SU-DHL-6 (cell line): ENCODE measurements around the gene NBPF1.
"Not testable (repeated sequence)": the region's sequence is repeated elsewhere in the genome, so short reads cannot be mapped to it uniquely, and the experiment has no call there.

Source experiments
- H2AFZ ChIP-seq: fragments of 200-600 bp; sonication (generic); 2 replicates; pipeline ENCODE4 v1.6.1; 2014; ENCODE audit warnings: low read depth, mild to moderate bottlenecking, moderate library complexity, mixed read lengths, antibody characterized with exemption, low read length; ENCODE audit not compliant: severe bottlenecking
- H3F3A ChIP-seq: fragments of 200-600 bp; shearing (Covaris generic); 2 replicates; pipeline ENCODE4 v1.6.0; 2016; ENCODE audit warnings: antibody characterized with exemption, mild to moderate bottlenecking; ENCODE audit not compliant: insufficient read depth
- H3K27ac ChIP-seq: fragments of 200-600 bp; sonication (generic); 2 replicates; pipeline ENCODE4 v1.5.1; 2016; ENCODE audit warnings: low read depth, mild to moderate bottlenecking, low read length, moderate library complexity, mixed read lengths
- H3K27me3 ChIP-seq: fragments of 200-600 bp; sonication (generic), shearing (Covaris generic); 2 replicates; pipeline ENCODE4 v1.6.0; 2014; ENCODE audit warnings: mild to moderate bottlenecking, low read length
- H3K36me3 ChIP-seq: fragments of 200-600 bp; sonication (generic); 2 replicates; pipeline ENCODE4 v1.6.1; 2014; ENCODE audit warnings: mild to moderate bottlenecking, low read length, mixed read lengths
- H3K4me2 ChIP-seq: fragments of 300-600, 200-600 bp; shearing (Covaris generic), sonication (generic); 2 replicates; pipeline ENCODE4 v1.6.0; 2014; ENCODE audit warnings: low read length, low read depth, mild to moderate bottlenecking; ENCODE audit not compliant: poor library complexity, severe bottlenecking
- H3K4me3 ChIP-seq: fragments of 200-600 bp; sonication (generic); 2 replicates; pipeline ENCODE4 v1.5.1; 2014; ENCODE audit warnings: antibody characterized with exemption, low read length, mild to moderate bottlenecking, mixed read lengths; ENCODE audit not compliant: insufficient read depth, poor library complexity, severe bottlenecking
- H3K79me2 ChIP-seq: fragments of 200-600 bp; sonication (generic); 2 replicates; pipeline ENCODE4 v1.6.1; 2014; ENCODE audit warnings: mild to moderate bottlenecking, low read length, moderate library complexity; ENCODE audit not compliant: insufficient read depth
- H3K9ac ChIP-seq: fragments of 200-600 bp; sonication (generic); 2 replicates; pipeline ENCODE4 v1.7.0; 2014; ENCODE audit warnings: mild to moderate bottlenecking, low read length
- H3K9me2 ChIP-seq: fragments of 200-600 bp; sonication (generic); replicated peaks from 2 replicates; pipeline ENCODE4 v1.6.1; 2014; ENCODE audit warnings: low read length; ENCODE audit not compliant: insufficient read depth
- H3K9me3 ChIP-seq: fragments of 200-600 bp; sonication (generic); 2 replicates; pipeline ENCODE4 v1.6.1; 2014; ENCODE audit warnings: low read length, mixed read lengths; ENCODE audit not compliant: insufficient read depth
- H4K20me1 ChIP-seq: fragments of 200-600 bp; sonication (generic); 2 replicates; pipeline ENCODE4 v1.6.1; 2014; ENCODE audit warnings: low read depth, mild to moderate bottlenecking, antibody characterized with exemption, low read length, moderate library complexity, mixed read lengths
- CTCF ChIP-seq: fragments of 200-600 bp; sonication (generic); IDR thresholded peaks from one replicate; pipeline ENCODE4 v1.5.1; 2017; ENCODE audit warnings: antibody characterized with exemption, mild to moderate bottlenecking, low read length, moderate library complexity; ENCODE audit not compliant: insufficient read depth, poor library complexity, severe bottlenecking
- EZH2phosphoT487 ChIP-seq: fragments of 200-600 bp; sonication (generic), shearing (Covaris generic); conservative IDR thresholded peaks from 2 replicates; pipeline ENCODE4 v1.6.1; 2018; ENCODE audit warnings: mild to moderate bottlenecking, antibody characterized with exemption, low read length, moderate library complexity, mixed read lengths

Gene NBPF1

DNA sequence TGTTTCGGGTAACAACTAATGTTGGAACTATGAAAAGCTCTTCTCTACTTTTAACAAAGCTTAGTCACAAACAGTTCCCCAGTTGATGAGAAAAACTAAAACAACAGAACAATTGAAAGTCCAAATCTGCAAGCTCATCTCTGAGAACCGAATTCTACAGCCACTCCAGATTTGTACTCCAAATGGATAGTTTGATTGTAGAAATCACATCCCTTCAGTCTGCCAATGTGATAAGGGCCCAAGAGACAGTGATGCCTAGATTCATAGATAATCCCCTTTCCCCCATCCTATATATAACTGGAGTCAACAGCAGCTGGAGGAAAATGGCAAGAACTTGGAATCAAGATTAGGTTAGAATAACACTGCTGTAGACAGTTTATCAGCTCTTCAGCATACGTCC, 85.0 kb downstream of the NBPF1 start:
- H3K27ac ChIP-seq, H4K20me1 ChIP-seq, H3K9me2 ChIP-seq, H3K4me3 ChIP-seq, H3K4me2 ChIP-seq, H3K9ac ChIP-seq, H3K79me2 ChIP-seq, H3K9me3 ChIP-seq, H2AFZ ChIP-seq, H3K27me3 ChIP-seq, H3K36me3 ChIP-seq, H3F3A ChIP-seq: not testable (repeated sequence)

DNA sequence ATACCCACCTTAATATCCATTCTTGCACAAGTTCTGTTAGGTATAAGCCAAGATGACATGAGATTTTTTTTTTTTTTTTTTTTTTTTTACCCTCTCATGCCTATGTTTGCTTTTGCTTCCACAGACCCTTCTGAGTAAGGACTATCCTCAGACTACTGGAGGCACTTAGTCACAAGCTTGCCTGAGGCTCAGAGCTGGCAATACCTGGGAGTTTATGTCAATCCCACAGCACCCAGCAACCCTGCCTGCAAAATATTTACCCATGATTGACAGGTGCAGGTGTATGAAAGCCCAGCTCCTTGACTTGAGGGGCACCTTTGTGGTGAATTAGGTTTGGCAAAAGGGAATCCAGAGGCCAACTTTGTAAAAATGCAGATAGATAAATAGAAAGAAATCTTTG, 87.6 kb downstream of the NBPF1 start:
- H3K27me3 ChIP-seq, H3K9me3 ChIP-seq, H2AFZ ChIP-seq, H3K36me3 ChIP-seq, H3K79me2 ChIP-seq, H3K4me2 ChIP-seq, H3K27ac ChIP-seq, H4K20me1 ChIP-seq, H3K9ac ChIP-seq, H3F3A ChIP-seq, H3K4me3 ChIP-seq, H3K9me2 ChIP-seq: not testable (repeated sequence)

DNA sequence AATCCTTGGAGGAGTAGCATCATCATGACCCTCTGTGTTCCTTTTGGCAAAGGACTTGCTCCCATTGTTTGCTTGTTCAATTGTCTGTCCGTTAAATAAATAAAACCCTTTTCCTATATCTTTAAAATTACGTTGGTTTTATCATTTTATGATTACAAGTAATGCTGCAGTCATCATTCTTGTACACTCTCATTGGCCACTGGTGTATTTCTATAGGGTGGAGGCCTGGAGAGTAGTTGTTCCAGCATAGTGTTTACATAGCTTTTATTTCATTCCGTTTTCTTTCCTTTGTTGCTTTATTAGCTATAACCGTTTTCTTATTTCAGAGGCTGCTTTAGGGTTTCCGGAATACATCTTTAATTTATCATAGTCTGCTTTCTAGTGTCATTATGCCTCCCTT, 91.7 kb downstream of the NBPF1 start:
- H3F3A ChIP-seq, H3K9me2 ChIP-seq, H3K27me3 ChIP-seq, H3K4me3 ChIP-seq, H3K9me3 ChIP-seq, H2AFZ ChIP-seq, H3K36me3 ChIP-seq, H3K27ac ChIP-seq, H3K9ac ChIP-seq, H3K4me2 ChIP-seq, H3K79me2 ChIP-seq, H4K20me1 ChIP-seq: not testable (repeated sequence)

DNA sequence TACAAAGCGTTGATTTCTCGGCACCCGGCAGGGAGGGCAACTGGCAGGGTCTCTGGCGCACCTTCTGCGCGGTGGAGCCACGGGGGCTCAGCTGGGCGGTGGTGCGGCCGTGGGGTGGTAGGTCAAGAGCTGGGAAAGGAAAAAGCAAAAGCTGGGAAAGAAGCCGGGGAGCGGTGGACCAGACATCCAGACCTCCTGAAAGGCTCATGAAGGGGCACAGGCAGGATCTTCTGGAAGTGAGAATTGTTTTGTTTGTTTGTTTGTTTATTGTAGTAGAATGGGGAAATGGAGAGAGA, 92.1 kb downstream of the NBPF1 start:
- no peaks in the 10 kb centered on the region for H3K9me2 ChIP-seq
- H4K20me1 ChIP-seq = no peaks in the 10 kb centered on the region
- H3K27ac ChIP-seq = no peak overlapping the region
- no peak overlapping the region for H3K9ac ChIP-seq
- no peak overlapping the region for H2AFZ ChIP-seq
- no peaks in the 10 kb centered on the region for H3K36me3 ChIP-seq
- H3F3A ChIP-seq = no peaks in the 10 kb centered on the region
- H3K4me2 ChIP-seq = no peak overlapping the region
- H3K4me3 ChIP-seq = no peak overlapping the region
- TF ChIP-seq CTCF = no peak
- TF ChIP-seq EZH2phosphoT487 = no peak
- H3K27me3 ChIP-seq = no peaks in the 10 kb centered on the region
- H3K9me3 ChIP-seq = no peaks in the 10 kb centered on the region
- H3K79me2 ChIP-seq = no peaks in the 10 kb centered on the region

GRCh38 chr1:16520435-16521287, 92.7 kb downstream of the NBPF1 start:
- not testable (repeated sequence) for H3K9me2 ChIP-seq, H2AFZ ChIP-seq, H3K4me2 ChIP-seq, H3K79me2 ChIP-seq, H3K4me3 ChIP-seq, H4K20me1 ChIP-seq, H3K36me3 ChIP-seq, H3K9me3 ChIP-seq, H3K9ac ChIP-seq, H3K27ac ChIP-seq, H3F3A ChIP-seq, H3K27me3 ChIP-seq

DNA sequence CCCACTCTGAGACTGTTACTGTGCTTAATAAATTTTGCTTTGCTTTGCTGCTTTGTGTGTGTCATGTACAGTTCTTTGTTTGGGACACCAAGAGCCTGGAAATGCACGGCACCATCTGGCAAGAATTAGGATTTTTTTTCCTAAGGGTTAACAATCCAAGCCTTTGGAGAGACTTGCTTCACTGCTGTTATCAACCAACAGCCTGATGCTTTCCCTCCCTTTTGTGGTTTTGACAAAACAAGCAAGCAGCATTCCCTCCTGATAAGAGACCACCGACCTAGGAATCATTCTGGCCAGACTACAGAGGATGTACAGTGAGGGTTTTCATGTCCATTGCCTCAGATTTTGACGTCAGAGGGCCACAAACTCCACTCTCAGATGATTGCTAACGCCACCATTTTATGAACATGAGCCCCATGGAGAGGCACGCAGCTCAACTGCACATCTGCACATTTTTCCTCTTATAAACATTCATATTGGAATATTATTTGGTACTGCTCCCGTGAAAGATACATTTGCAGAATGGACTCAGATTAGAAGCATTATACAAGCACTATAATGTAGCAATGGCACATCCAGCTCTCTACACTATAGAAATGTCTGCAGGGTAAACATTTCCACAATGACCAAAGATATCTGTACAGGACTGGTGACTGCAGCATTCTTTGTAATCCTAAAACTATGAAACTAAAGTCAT, 94.0 kb downstream of the NBPF1 start:
- not testable (repeated sequence) for H4K20me1 ChIP-seq, H2AFZ ChIP-seq, H3K9me2 ChIP-seq, H3K9ac ChIP-seq, H3K9me3 ChIP-seq, H3K27me3 ChIP-seq, H3K27ac ChIP-seq, H3F3A ChIP-seq, H3K79me2 ChIP-seq, H3K36me3 ChIP-seq, H3K4me3 ChIP-seq, H3K4me2 ChIP-seq

- not testable (repeated sequence) for H3K9me2 ChIP-seq, H3K4me3 ChIP-seq, H3K27me3 ChIP-seq, H3K36me3 ChIP-seq, H2AFZ ChIP-seq, H3K9ac ChIP-seq, H3K79me2 ChIP-seq, H3F3A ChIP-seq, H3K4me2 ChIP-seq, H3K9me3 ChIP-seq, H4K20me1 ChIP-seq, H3K27ac ChIP-seq
These were observed 94.5 kb downstream of the NBPF1 start for GRCh38 chr1:16518913-16519254.
